Pulmonary artery endothelial cell (primary cell): ENCODE data around the gene PDE11A. TPM values are rescaled to one million over a fixed set of nuclear protein-coding genes. Genes with fewer than 3 reads are reported as not detected.
A peak's percentile ranks its signal among the peaks of the same experiment; 100 is the strongest.

Source experiments
- DNase-seq: peaks from one replicate; pipeline ENCODE4 v3.0.0-alpha.2; 2011; ENCODE audit warnings: low read depth, low spot score
- total RNA-seq: library from RNA; depleted of rRNA; stranded (reverse); fragments of >200 nt; gene quantifications from 2 replicates; pipeline ENCODE4 v1.2.3, GENCODE V29; 2014

PDE11A gene
- total RNA-seq, 1 donor from 2014 or later = under 0.01 TPM

DNA sequence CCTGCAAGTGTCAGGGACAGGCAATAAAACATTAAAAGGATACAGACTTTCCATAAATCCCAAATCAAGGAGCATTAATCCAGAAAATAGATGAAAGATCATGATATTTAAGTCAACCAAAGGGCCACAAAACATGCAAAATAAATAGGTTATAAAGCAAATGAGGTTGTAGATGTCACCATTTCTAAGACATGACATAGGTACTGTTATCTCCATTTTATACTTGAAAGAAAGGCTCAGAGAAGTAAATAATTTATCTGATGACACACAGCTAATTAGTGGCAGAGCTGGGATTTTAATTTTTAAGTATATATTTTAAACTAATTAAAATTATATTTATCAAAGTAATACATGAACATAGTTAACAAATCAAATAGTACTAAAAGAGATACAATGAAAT, 378.2 kb downstream of the PDE11A start:
- DNase-seq = no peak

DNA sequence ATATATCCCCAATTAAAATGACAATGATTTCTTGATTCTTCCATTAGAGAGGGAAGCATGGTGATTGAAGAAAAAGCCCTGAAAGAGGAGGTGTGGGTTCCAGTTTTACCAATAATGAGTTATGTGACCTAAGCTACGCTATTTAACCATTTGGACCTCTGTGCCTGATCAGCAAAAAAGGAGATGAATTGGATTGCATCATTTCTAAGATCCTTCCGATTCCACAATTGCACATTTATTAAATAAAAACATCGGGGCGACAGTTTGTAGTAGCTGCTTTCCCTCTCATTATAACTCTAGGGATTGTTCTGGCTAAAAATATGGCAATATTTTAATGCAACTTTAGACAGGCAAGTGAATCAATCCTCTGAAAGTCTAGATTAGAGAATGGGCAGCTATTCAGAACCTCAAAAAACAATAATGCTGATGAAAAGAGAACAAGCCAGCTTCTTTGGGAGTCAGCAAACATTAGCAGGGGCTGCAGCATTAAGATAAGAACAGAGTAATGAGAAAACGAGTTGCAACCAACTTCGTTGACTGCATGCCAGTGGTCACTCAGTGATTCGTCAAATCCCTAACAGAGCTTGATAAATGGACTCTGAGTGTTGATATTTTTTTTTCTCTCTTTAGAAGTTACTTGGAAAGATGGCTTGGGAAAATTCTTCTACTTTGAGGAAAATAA, 378.8 kb downstream of the PDE11A start:
- no peak for DNase-seq

DNA sequence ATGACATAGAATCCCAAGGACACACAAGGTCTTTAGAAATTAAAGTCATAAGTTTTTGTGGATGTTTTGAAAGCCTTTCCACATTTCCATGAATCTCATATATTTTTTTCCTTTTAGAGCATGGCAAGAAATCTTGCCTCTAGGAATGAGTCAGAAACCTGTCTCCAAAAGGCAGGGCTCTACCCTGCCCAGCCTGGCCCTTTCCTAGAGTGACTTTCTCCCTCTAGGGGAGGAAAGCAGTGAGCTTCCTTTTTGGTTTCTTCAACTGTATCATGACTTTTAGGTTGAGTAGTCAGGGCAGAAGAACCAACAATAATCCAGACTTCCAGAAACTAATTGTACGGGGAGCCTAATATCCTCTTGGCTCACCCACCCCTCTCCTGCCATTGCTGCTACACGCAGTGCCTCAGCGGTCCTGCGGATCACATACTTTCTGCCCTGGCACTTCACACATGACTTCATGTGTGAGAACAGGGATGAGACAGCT, 379.8 kb downstream of the PDE11A start:
- no peak for DNase-seq

GRCh38 chr2:177692042-177692782, 380.4 kb downstream of the PDE11A start:
- DNase-seq = no peak

DNA sequence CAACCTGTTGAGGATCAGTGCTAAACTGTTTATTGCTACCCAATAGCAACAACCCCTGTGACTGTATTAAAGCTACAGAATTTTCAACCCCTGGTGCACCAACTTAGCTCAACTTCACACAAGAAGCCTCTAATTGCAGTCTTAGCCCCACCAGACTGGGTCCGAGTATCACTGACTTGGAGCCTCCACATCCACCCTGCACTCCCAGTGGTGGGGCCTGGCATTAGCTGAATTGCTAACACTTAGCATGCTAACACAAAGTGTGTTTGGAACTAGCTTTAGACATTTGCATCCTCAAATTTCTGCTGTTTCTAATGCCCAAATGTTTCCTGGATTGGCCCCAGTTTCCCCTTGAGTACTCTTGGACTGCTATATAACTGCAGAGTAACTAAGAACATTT, 381.4 kb downstream of the PDE11A start:
- DNase-seq = no peak

DNA sequence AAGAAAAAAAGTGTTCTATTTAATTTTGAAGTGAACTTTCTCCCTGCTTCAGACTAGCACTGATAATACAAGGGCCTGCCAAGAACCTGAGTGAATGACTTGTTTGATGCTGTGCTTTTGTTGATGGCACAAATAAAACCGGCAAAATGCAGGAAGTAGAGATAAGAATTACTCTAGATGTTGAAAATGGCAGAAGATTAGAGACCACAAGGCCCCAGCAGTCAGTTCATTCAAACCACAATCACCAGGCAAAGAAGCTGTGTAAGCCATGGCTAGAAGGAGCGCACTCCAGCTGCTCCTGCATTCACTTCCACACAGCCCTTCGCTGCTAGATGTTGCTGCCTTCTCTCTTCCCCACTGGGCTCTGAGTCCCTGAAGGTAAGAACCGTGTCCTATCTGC, 383.0 kb downstream of the PDE11A start:
- DNase-seq = no peak

- DNase-seq = no peak
Observed at GRCh38 chr2:177688844-177689243, 383.7 kb downstream of the PDE11A start.

GRCh38 chr2:177683661-177684069, 388.9 kb downstream of the PDE11A start:
- DNase-seq = no peak

GRCh38 chr2:177682836-177683660, 389.5 kb downstream of the PDE11A start:
- DNase-seq = no peak

GRCh38 chr2:177682006-177682405, 390.6 kb downstream of the PDE11A start:
- no peak for DNase-seq

DNA sequence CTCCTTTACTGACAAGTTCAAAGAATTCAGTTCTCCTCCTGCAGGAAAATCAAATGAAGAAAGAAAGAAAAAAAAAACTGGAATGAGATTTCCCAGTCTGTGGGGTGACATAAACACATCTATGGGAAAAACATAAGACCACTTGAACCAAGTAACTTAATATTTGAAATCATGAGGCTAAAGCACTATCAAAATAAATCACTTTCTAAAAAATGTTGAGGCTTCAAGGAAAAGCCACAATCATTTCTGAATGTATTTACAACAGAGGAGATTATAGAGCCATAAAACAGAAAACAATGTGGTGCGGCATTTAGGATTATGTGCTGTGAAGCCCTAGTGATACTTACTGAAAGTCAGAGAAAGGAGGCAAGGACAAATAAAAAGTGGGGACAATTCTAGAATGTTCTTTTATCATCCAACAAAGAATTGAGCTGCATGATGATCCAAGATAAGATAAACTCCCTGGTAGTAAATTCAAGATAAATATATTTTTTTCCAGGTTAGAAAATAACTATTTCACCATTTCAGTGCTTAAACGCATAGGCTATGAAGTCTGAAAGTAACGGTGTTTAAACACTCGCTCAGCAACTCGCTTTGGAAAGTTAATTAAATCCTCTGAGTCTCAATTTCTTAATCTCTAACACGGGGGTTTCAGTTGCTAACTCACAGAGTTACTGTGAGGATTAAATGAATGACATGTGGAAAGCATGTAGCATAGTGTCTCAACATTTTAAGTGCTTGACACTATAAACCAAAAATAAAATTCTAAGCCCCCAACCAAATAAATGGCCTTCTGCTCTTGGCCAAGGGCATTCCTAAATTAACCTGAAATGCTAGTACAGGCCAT, 391.5 kb downstream of the PDE11A start:
- DNase-seq = no peak

- DNase-seq = peak; percentile 19
Observed at GRCh38 chr2:177679611-177680605, 392.7 kb downstream of the PDE11A start.

DNA sequence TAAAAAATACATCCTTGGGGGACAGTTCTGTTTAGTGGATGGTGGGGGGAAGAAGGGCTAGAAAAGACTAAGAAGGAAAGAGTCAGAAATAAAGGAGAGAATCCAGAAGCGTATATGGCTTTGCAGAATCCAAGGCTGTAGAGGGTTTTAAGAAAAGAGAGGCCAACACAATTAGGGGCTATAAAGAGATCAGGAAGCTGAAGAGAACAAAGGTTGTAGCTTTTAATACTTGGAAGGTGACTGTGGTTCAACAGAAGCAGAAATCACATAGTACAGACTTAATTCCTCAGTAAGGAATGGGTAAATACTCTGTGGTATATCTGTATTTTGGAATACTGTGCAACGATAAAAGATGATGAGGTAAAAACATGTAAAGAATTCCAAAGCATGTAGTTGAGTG, 393.6 kb downstream of the PDE11A start:
- no peak for DNase-seq

- DNase-seq = no peak
Observed at GRCh38 chr2:177676636-177677035, 395.9 kb downstream of the PDE11A start.

DNA sequence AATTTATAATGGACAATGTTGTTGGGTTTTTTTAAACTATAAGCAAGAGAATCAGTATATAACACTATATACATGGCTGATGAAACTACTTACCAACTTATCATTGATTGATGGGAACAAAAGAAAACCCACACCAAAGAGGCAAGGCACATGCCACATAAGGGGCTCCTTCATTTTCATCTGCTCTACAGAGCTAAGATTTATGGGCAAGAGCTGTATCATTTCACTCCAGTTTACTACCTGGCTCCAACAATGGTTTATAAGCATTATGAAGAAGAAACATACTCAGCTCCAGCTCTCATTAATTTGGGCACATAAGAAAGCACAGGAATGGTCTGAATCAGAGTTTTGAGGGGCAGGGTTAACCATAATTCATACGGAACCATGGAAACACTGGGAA, 396.8 kb downstream of the PDE11A start:
- DNase-seq = no peak

- no peak for DNase-seq
Observed at GRCh38 chr2:177675350-177675821, 397.2 kb downstream of the PDE11A start.

- DNase-seq = no peak
Observed at GRCh38 chr2:177673602-177674595, 398.7 kb downstream of the PDE11A start.

DNA sequence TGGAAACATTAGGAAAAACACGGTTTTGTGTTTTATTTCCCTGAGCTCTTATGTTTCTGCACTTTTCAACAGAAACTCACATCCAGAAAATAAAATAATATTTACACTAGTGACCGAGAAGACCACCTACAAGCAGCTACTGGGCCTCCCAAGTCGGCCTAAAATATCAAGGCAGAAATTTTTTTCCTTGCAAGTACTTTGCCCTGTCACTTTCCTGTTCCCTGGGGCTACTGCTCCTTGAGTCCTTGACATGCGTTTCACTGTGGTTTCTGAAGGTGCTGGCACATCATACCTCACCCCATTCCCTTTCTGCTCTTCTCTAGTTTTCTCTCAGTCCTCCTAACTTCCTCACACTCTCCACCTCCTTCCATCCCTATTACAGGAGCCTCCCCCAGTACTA, 400.9 kb downstream of the PDE11A start:
- DNase-seq = no peak
